Neuronal stem cell (in vitro differentiated cells): ENCODE data around the gene PTPRG.

ENCODE experiments used
- DNase-seq: peaks from one replicate; pipeline ENCODE4 v3.0.0-alpha.2; 2013; ENCODE audit warnings: low spot score
- H2AFZ ChIP-seq: one replicate; pipeline ENCODE4 v1.6.1; 2013; ENCODE audit warnings: mild to moderate bottlenecking, low read length, inconsistent platforms
- H2AK5ac ChIP-seq: 2 replicates; pipeline ENCODE4 v1.6.1; 2013; ENCODE audit warnings: low read depth, mild to moderate bottlenecking, inconsistent platforms, low read length, moderate library complexity, mixed read lengths
- H2BK120ac ChIP-seq: 2 replicates; pipeline ENCODE4 v1.6.1; 2013; ENCODE audit warnings: low read depth, mild to moderate bottlenecking, inconsistent platforms, low read length, moderate library complexity, mixed read lengths
- H2BK12ac ChIP-seq: one replicate; pipeline ENCODE4 v1.6.1; 2013; ENCODE audit warnings: low read length, inconsistent platforms
- H2BK15ac ChIP-seq: 2 replicates; pipeline ENCODE4 v1.6.1; 2013; ENCODE audit warnings: mild to moderate bottlenecking, low read length, inconsistent platforms, mixed read lengths
- H2BK5ac ChIP-seq: one replicate; pipeline ENCODE4 v1.6.1; 2013; ENCODE audit warnings: inconsistent platforms, mild to moderate bottlenecking, low read length, moderate library complexity
- H3K14ac ChIP-seq: one replicate; pipeline ENCODE4 v1.6.1; 2013; ENCODE audit warnings: low read length, inconsistent platforms
- H3K18ac ChIP-seq: 2 replicates; pipeline ENCODE4 v1.6.1; 2013; ENCODE audit warnings: low read length, inconsistent platforms
- H3K23ac ChIP-seq: 2 replicates; pipeline ENCODE4 v1.6.1; 2013; ENCODE audit warnings: low read depth, mild to moderate bottlenecking, mixed read lengths, low read length, inconsistent platforms; ENCODE audit not compliant: poor library complexity
- H3K27ac ChIP-seq: replicated peaks from 3 replicates; pipeline ENCODE4 v1.5.1; 2013; ENCODE audit warnings: low read length, inconsistent platforms
- H3K27me3 ChIP-seq, 3 experiments: 2 replicates each; pipeline ENCODE4 v1.6.1; 2013; ENCODE audit warnings: low read length in 3 of 3, mild to moderate bottlenecking in 2 of 3, inconsistent platforms in 1 of 3, low read depth in 1 of 3, mixed read lengths in 1 of 3, moderate library complexity in 1 of 3; ENCODE audit not compliant: control insufficient read depth in 3 of 3, insufficient read depth in 3 of 3
- H3K36me3 ChIP-seq, 2 donors: replicated peaks in 1 of 2; 2 replicates each; pipeline ENCODE4 v1.6.1; 2013; ENCODE audit warnings: low read length in 2 of 2; ENCODE audit not compliant: control insufficient read depth in 2 of 2, insufficient read depth in 2 of 2
- H3K4ac ChIP-seq: 2 replicates; pipeline ENCODE4 v1.6.1; 2013; ENCODE audit warnings: inconsistent platforms, mild to moderate bottlenecking, low read length, moderate library complexity
- H3K4me1 ChIP-seq, 2 donors: 1 replicate in 1 of 2; 2 replicates in 1 of 2; pipeline ENCODE4 v1.6.1; 2013; ENCODE audit warnings: low read length in 2 of 2, low read depth in 1 of 2; ENCODE audit not compliant: control insufficient read depth in 2 of 2, insufficient read depth in 1 of 2
- H3K4me2 ChIP-seq: one replicate; pipeline ENCODE4 v1.6.1; 2013; ENCODE audit warnings: mild to moderate bottlenecking, low read length, inconsistent platforms; ENCODE audit not compliant: insufficient read depth, poor library complexity, severe bottlenecking
- H3K4me3 ChIP-seq, 2 donors: 2 replicates each; pipeline ENCODE4 v1.5.1; 2013; ENCODE audit warnings: low read length in 2 of 2, mild to moderate bottlenecking in 2 of 2, inconsistent platforms in 1 of 2, moderate library complexity in 1 of 2
- H3K79me1 ChIP-seq: one replicate; pipeline ENCODE4 v1.6.1; 2013; ENCODE audit warnings: low read depth, mild to moderate bottlenecking, inconsistent platforms, low read length, moderate library complexity
- H3K9ac ChIP-seq: one replicate; pipeline ENCODE4 v1.6.1; 2013; ENCODE audit warnings: mild to moderate bottlenecking, low read depth, low read length, inconsistent platforms; ENCODE audit not compliant: poor library complexity
- H3K9me3 ChIP-seq, 2 donors: replicated peaks in 1 of 2; 2 replicates each; pipeline versions ENCODE3 to v1.6.1; 2013; ENCODE audit warnings: low read length in 2 of 2, mild to moderate bottlenecking in 2 of 2, inconsistent platforms in 1 of 2, low read depth in 1 of 2, mixed read lengths in 1 of 2, moderate library complexity in 1 of 2; ENCODE audit not compliant: control insufficient read depth in 2 of 2, insufficient read depth in 1 of 2
- H4K8ac ChIP-seq: one replicate; pipeline ENCODE4 v1.6.1; 2013; ENCODE audit warnings: low read depth, mild to moderate bottlenecking, inconsistent platforms, low read length, moderate library complexity
- H4K91ac ChIP-seq: one replicate; pipeline ENCODE4 v1.6.1; 2013; ENCODE audit warnings: low read length, low read depth, mild to moderate bottlenecking, inconsistent platforms; ENCODE audit not compliant: poor library complexity
- WGBS, 2 donors: extraction: QIAGEN DNeasy Blood & Tissue Kit; methylation state at CpG; one replicate each; pipeline ENCODE4 v1.1.7; 2013; ENCODE audit warnings: missing lambda C conversion rate in 2 of 2, mixed read lengths in 1 of 2; ENCODE audit not compliant: insufficient read length in 2 of 2, insufficient replicate concordance in 1 of 2; ENCODE audit errors: extremely low coverage in 2 of 2; 5-methylcytosine and 5-hydroxymethylcytosine counted together

PTPRG gene

GRCh38 chr3:62242831-62243509, 681.6 kb downstream of the PTPRG start:
- Histone ChIP-seq H4K8ac (no peak overlapping the region), H2BK5ac (no peak overlapping the region), H3K27ac (peak overlapping the region; percentile 34), H2AFZ (peak overlapping the region; percentile 56), H3K4me2 (peak overlapping the region; percentile 12), H4K91ac (no peak overlapping the region), H2BK120ac (no peak overlapping the region), H3K4me3 (peak overlapping the region in 1 of 2 donors; percentile 39), H3K36me3 (no peaks in the 10 kb centered on the region), H3K79me1 (no peaks in the 10 kb centered on the region), H3K23ac (no peak overlapping the region), H2BK12ac (no peak overlapping the region), H2AK5ac (no peak overlapping the region), H3K14ac (no peak overlapping the region), H3K27me3 (no peaks in the 10 kb centered on the region), H2BK15ac (no peak overlapping the region), H3K4ac (no peak overlapping the region), H3K4me1 (peaks cover 14 to 57% of the 10 kb centered on the region in 2 donors), H3K18ac (no peak overlapping the region), H3K9me3 (no peaks in the 10 kb centered on the region), H3K9ac (no peak overlapping the region)
- WGBS, 2 donors: no CpG with 5 or more reads among the region's 12 CpGs
- DNase-seq: peak; percentile 84

- no peak for DNase-seq
- Histone ChIP-seq H3K4me3 (no peak overlapping the region), H3K27ac (no peak overlapping the region), H2BK120ac (no peak overlapping the region), H2AK5ac (no peak overlapping the region), H2BK5ac (no peak overlapping the region), H2AFZ (no peak overlapping the region), H4K91ac (no peak overlapping the region), H3K23ac (no peak overlapping the region), H3K36me3 (no peaks in the 10 kb centered on the region), H3K27me3 (no peaks in the 10 kb centered on the region), H3K9me3 (no peaks in the 10 kb centered on the region), H3K79me1 (no peaks in the 10 kb centered on the region), H3K4me2 (no peak overlapping the region), H2BK12ac (no peak overlapping the region), H3K4ac (no peak overlapping the region), H3K14ac (no peak overlapping the region), H2BK15ac (no peak overlapping the region), H3K9ac (no peak overlapping the region), H3K4me1 (peaks cover 10 to 58% of the 10 kb centered on the region in 2 donors), H4K8ac (no peak overlapping the region), H3K18ac (no peak overlapping the region)
- no CpG with 5 or more reads among the region's 2 CpGs for WGBS, 2 donors
These were observed 684.7 kb downstream of the PTPRG start for GRCh38 chr3:62246094-62246493.

GRCh38 chr3:62246985-62247384, 685.6 kb downstream of the PTPRG start:
- no peak overlapping the region for H2AK5ac ChIP-seq
- no peaks in the 10 kb centered on the region for H3K27me3 ChIP-seq
- no peaks in the 10 kb centered on the region for H3K79me1 ChIP-seq
- no peak overlapping the region for H3K4me2 ChIP-seq
- no peak overlapping the region for H4K8ac ChIP-seq
- no CpG with 5 or more reads among the region's 1 CpG for WGBS, 2 donors
- no peak overlapping the region for H2BK12ac ChIP-seq
- no peak overlapping the region for H3K4me3 ChIP-seq
- H2AFZ ChIP-seq: no peak overlapping the region
- no peak overlapping the region for H2BK120ac ChIP-seq
- H3K9ac ChIP-seq: no peak overlapping the region
- H2BK5ac ChIP-seq: no peak overlapping the region
- H3K23ac ChIP-seq: no peak overlapping the region
- H3K4me1 ChIP-seq: peaks cover 7 to 50% of the 10 kb centered on the region in 2 donors
- no peaks in the 10 kb centered on the region for H3K36me3 ChIP-seq
- H3K14ac ChIP-seq: no peak overlapping the region
- DNase-seq: no peak
- H4K91ac ChIP-seq: no peak overlapping the region
- H3K27ac ChIP-seq: no peak overlapping the region
- H2BK15ac ChIP-seq: no peak overlapping the region
- no peak overlapping the region for H3K18ac ChIP-seq
- H3K4ac ChIP-seq: no peak overlapping the region
- no peaks in the 10 kb centered on the region for H3K9me3 ChIP-seq

- Histone ChIP-seq H3K9ac (no peak overlapping the region), H3K4me1 (peaks cover 2 to 38% of the 10 kb centered on the region in 2 donors), H2BK120ac (no peak overlapping the region), H3K36me3 (no peaks in the 10 kb centered on the region), H3K79me1 (no peaks in the 10 kb centered on the region), H3K9me3 (no peaks in the 10 kb centered on the region), H2BK15ac (no peak overlapping the region), H3K23ac (no peak overlapping the region), H2AK5ac (no peak overlapping the region), H3K4ac (no peak overlapping the region), H2BK12ac (no peak overlapping the region), H3K14ac (no peak overlapping the region), H3K27ac (no peak overlapping the region), H3K27me3 (no peaks in the 10 kb centered on the region), H3K4me3 (no peak overlapping the region), H2BK5ac (no peak overlapping the region), H4K8ac (no peak overlapping the region), H2AFZ (no peak overlapping the region), H3K4me2 (no peak overlapping the region), H4K91ac (no peak overlapping the region), H3K18ac (no peak overlapping the region)
- DNase-seq: no peak
- no CpG with 5 or more reads among the region's 1 CpG for WGBS, 2 donors
These were observed 687.5 kb downstream of the PTPRG start for GRCh38 chr3:62248734-62249483.
